RPMI8226 (cell line): ENCODE results near the gene GSE1.
A peak's percentile ranks its signal among the peaks of the same experiment; 100 is the strongest.

ENCODE experiments used
- DNase-seq: peaks from one replicate; pipeline ENCODE4 v3.0.0-alpha.2; 2015

Gene GSE1

GRCh38 chr16:85607796-85608514, 5.2 kb upstream of the GSE1 start:
- DNase-seq, result no peak

- DNase-seq, result peak; percentile 64
Measured at GRCh38 chr16:85608515-85608885, 4.6 kb upstream of the GSE1 start.

- DNase-seq, result no peak
Measured at GRCh38 chr16:85608887-85609286, 4.2 kb upstream of the GSE1 start.

GRCh38 chr16:85609539-85609938, 3.6 kb upstream of the GSE1 start:
- DNase-seq, result no peak

- DNase-seq, result peak; percentile 66
Measured at GRCh38 chr16:85610059-85610445, 3.1 kb upstream of the GSE1 start.

- peak; percentile 92 for DNase-seq
Measured at GRCh38 chr16:85610446-85611193, 2.5 kb upstream of the GSE1 start.

GRCh38 chr16:85611194-85611443, 2.0 kb upstream of the GSE1 start:
- DNase-seq, result no peak

- peak; percentile 84 for DNase-seq
Measured at GRCh38 chr16:85611444-85612190, 1.5 kb upstream of the GSE1 start.

GRCh38 chr16:85612191-85612800, 826 bp upstream of the GSE1 start:
- DNase-seq, result peak; percentile 52

GRCh38 chr16:85613604-85614337, 649 bp downstream of the GSE1 start:
- no peak for DNase-seq

- DNase-seq, result no peak
Measured at GRCh38 chr16:85614338-85615013, 1.4 kb downstream of the GSE1 start.

- no peak for DNase-seq
Measured at GRCh38 chr16:85615014-85615851, 2.1 kb downstream of the GSE1 start.

GRCh38 chr16:85615852-85616606, 2.9 kb downstream of the GSE1 start:
- DNase-seq, result peak; percentile 87

- DNase-seq, result peak; percentile 82
Measured at GRCh38 chr16:85616607-85617321, 3.6 kb downstream of the GSE1 start.

- no peak for DNase-seq
Measured at GRCh38 chr16:85617948-85618347, 4.8 kb downstream of the GSE1 start.

GRCh38 chr16:85618521-85618920, 5.4 kb downstream of the GSE1 start:
- no peak for DNase-seq

- DNase-seq, result no peak
Measured at GRCh38 chr16:85619101-85619891, 6.2 kb downstream of the GSE1 start.

GRCh38 chr16:85620374-85620773, 7.3 kb downstream of the GSE1 start:
- no peak for DNase-seq
